PFSK-1 (cell line): ENCODE data around the gene ANKS1A.

ENCODE experiments used
- FOXP2 ChIP-seq: optimal IDR thresholded peaks from 2 replicates; pipeline ENCODE3; 2011; ENCODE audit warnings: borderline replicate concordance, control low read depth, inconsistent platforms; ENCODE audit not compliant: insufficient read depth; ENCODE audit errors: extremely low read length, extremely low read depth
- POLR2AphosphoS5 ChIP-seq: IDR thresholded peaks from 2 replicates; pipeline ENCODE4 v1.6.1; 2012; ENCODE audit warnings: low read depth, mild to moderate bottlenecking, control low read depth, low read length, moderate library complexity
- REST ChIP-seq, 2 experiments: IDR thresholded peaks; 2 replicates each; pipeline versions ENCODE4 v1.6.1 to v1.8.0; 2011 to 2012; ENCODE audit warnings: low read depth in 2 of 2, low read length in 2 of 2, control low read depth in 1 of 2, inconsistent platforms in 1 of 2, mild to moderate bottlenecking in 1 of 2, moderate library complexity in 1 of 2; ENCODE audit not compliant: insufficient read depth in 1 of 2
- SIN3A ChIP-seq: IDR thresholded peaks from 2 replicates; pipeline ENCODE4 v1.6.1; 2012; ENCODE audit warnings: mild to moderate bottlenecking, low read length, moderate library complexity, borderline replicate concordance; ENCODE audit not compliant: insufficient read depth
- TAF1 ChIP-seq: IDR thresholded peaks from 2 replicates; pipeline ENCODE4 v1.6.1; 2012; ENCODE audit warnings: low read length, control low read depth, borderline replicate concordance; ENCODE audit not compliant: insufficient read depth

ANKS1A gene

DNA sequence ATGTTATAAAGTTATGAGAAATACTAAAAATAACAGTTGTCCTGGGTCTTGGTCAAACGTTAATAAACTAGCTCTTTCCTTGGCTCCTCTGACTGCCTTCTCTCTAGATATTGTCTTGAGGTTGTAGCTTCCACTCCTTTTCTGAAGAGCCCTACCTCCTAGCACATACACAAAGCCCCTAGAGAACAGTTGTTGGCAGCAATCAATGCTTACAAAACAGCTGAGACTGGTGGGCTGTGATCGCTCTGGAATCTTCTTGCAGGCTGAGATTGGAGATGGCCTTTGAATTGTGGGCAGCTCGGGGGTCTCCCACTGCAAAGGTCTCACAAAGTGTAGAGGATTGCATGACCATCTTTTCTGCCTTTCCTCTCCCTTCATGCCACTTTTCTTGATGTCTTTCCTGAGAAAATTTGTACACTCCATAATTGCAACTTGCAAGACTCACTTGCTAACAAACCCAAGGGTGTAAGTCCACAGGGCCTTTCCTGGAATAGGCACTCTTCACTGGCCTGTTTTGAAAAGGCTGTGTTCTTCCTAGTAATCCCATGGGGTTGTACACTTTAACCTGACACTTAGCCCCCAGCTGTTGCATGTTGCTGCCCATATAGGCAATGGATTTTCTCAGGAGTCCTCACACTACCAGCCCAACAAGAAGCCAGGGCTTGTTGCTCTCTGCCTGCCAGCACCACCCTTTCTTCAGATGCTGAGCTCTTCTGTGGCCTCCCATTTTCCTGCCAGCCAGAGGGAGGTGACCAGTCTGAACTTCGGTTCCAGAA, 152.2 kb downstream of the ANKS1A start:
- TF ChIP-seq SIN3A (no peak), FOXP2 (no peak), REST (IDR thresholded peaks at IDR 0.05; ENCODE audit: insufficient read depth in 1 of 2, low read depth in 2 of 2, low read length in 2 of 2) (no peak), TAF1 (no peak), POLR2AphosphoS5 (no peak)

DNA sequence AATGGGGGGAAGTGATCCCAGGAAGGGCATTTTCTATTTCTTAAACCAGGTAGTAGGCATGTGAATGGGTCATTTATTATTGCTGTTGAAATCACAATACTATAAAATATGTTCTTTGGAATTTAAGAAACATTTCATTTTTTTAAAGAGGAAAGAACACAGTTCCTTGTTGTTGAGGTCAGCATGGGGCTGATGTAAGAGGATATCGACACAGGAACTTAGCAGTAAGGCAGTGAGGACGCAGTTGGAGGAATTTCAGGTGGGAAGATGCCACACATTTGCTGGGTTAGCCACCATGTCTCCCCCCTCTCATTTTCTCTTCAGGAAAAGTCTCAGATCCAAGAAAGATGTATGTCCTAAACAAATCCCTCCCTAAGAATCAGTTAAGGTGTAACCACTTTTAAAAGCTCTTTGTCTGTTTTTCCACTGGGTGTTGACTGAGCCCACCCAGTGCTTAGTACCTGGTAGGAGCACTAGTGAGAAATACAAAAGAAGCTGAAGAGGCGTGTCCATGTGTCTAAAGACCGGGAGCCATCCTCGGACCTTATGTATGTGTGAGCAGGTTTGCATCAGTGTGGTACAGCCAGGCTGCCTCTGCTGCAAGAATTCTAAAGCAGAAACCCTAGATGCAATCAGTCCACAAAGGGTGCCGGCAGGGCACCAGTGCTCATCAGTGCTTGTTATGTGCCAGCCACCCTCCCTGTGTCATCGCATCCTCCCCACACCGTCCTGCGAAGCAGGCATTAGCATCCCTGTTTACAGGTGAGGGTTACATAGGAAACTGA, 153.2 kb downstream of the ANKS1A start:
- no peak for TF ChIP-seq SIN3A
- no peak for TF ChIP-seq POLR2AphosphoS5
- no peak for TF ChIP-seq REST (IDR thresholded peaks at IDR 0.05; ENCODE audit: insufficient read depth in 1 of 2, low read depth in 2 of 2, low read length in 2 of 2)
- TF ChIP-seq TAF1 = no peak
- TF ChIP-seq FOXP2 = no peak

DNA sequence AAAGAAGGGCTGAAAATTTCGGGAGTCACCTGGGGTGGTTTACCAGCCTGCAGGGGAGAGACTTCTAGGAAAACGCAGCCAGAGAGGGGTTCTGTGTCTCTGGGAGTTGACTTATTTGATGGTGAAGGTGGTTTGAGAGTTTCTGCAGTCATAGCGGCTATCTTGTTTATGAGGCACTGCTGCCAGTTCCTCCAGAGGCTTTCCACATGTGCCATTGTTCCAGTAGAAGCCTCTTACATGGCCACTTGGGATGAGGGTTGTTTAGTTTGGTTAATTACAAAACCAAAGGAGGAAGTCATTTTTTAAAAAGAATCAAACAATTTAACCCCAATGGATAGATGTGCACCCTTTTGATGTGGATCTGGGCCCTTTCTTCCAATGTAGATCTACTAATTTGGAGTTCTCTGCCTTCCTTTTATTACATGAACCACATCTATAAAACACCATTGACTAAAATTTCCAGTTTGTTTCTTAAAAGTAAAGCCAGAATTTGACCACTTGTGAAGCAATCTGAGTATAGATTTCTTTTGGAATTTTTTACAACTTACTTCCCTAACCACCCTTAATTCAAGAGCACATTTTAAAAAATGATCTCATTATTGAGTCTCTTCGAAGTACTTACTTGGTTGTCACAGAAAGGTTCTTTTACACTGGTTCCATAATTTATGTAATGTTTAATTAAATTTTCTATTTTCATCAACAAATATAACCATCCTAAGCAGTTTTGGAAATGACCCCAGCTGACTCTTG, 154.5 kb downstream of the ANKS1A start:
- TF ChIP-seq SIN3A (no peak), POLR2AphosphoS5 (no peak), TAF1 (no peak), REST (IDR thresholded peaks at IDR 0.05; ENCODE audit: insufficient read depth in 1 of 2, low read depth in 2 of 2, low read length in 2 of 2) (no peak), FOXP2 (no peak)

- TF ChIP-seq SIN3A (peak; percentile 62; the same call in 1 of the 2 replicates), REST (IDR thresholded peaks at IDR 0.05; ENCODE audit: insufficient read depth in 1 of 2, low read depth in 2 of 2, low read length in 2 of 2) (peak in 1 of 2 experiments; percentile 48; a peak in 1 of 4 replicates), TAF1 (peak; percentile 34; the same call in 1 of the 2 replicates), FOXP2 (no peak)
Measured at GRCh38 chr6:35044145-35044745, 155.2 kb downstream of the ANKS1A start.
